Raji (cell line): Measurements from ENCODE around the gene BANK1.

Source experiments
- POLR2A ChIP-seq: IDR thresholded peaks from 2 replicates; pipeline ENCODE4 v1.6.1; 2011; ENCODE audit warnings: low read depth, low read length, control low read depth; ENCODE audit not compliant: insufficient read depth

BANK1 gene, protein sequence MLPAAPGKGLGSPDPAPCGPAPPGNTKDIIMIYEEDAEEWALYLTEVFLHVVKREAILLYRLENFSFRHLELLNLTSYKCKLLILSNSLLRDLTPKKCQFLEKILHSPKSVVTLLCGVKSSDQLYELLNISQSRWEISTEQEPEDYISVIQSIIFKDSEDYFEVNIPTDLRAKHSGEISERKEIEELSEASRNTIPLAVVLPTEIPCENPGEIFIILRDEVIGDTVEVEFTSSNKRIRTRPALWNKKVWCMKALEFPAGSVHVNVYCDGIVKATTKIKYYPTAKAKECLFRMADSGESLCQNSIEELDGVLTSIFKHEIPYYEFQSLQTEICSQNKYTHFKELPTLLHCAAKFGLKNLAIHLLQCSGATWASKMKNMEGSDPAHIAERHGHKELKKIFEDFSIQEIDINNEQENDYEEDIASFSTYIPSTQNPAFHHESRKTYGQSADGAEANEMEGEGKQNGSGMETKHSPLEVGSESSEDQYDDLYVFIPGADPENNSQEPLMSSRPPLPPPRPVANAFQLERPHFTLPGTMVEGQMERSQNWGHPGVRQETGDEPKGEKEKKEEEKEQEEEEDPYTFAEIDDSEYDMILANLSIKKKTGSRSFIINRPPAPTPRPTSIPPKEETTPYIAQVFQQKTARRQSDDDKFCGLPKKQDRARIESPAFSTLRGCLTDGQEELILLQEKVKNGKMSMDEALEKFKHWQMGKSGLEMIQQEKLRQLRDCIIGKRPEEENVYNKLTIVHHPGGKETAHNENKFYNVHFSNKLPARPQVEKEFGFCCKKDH

GRCh38 chr4:101790521-101791181 lies at the start of gene BANK1:
Gene BANK1 (plus strand): TSS chr4:101790730. CDS start chr4:101790881, 151 bp downstream.
- TF ChIP-seq POLR2A, result 0 out of 2 replicates have a peak, but pooled peaks have one; percentile 23

- TF ChIP-seq POLR2A, result no peak
These were observed 36.8 kb upstream of the BANK1 start for GRCh38 chr4:101753721-101754120.

DNA sequence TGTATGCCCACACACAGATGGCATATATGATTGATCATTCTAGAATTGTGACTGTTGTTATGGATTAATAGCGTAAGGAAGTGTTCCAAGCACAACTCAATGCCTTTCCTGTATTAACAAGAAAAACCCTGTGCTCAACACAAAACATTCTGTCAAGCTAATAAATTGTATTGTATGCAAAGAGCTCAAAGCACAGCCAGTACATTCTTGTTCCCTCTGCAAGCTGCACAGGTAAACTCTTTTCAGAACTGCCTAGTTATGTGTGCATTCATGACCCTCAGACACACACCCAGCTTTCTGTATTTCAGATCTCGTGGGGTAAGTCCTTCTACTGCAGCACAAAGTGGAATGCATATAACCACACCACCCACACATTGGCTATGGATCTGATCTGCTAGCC lies 34.3 kb upstream of the BANK1 start:
- no peak for TF ChIP-seq POLR2A

GRCh38 chr4:101761405-101761804 lies 29.1 kb upstream of the BANK1 start:
- no peak for TF ChIP-seq POLR2A

- no peak for TF ChIP-seq POLR2A
These were observed 28.5 kb upstream of the BANK1 start for GRCh38 chr4:101762025-101762424.

- no peak for TF ChIP-seq POLR2A
These were observed 28.0 kb upstream of the BANK1 start for GRCh38 chr4:101762534-101762933.

GRCh38 chr4:101763576-101763975 lies 27.0 kb upstream of the BANK1 start:
- no peak for TF ChIP-seq POLR2A

- TF ChIP-seq POLR2A, result no peak
These were observed 15.7 kb upstream of the BANK1 start for GRCh38 chr4:101774807-101775206.

DNA sequence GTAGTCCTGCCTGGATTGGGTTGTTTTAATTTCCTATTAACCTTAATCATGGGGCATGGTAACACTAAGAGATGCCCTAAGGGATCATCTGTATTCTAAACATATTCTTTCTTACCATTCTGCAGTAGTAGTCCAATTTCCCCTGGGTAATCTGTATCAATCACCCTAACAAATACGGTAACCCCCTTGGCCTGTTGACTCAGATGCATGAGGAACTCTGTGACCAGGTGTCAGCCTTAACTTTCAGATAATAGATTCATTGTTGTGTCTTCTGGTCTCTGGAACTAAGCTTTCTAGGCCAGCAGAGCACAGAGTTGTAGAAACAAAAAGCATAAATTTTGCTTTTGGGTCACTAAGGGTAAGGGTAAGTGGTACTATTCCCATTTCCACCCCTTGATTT lies 13.1 kb upstream of the BANK1 start:
- no peak for TF ChIP-seq POLR2A

DNA sequence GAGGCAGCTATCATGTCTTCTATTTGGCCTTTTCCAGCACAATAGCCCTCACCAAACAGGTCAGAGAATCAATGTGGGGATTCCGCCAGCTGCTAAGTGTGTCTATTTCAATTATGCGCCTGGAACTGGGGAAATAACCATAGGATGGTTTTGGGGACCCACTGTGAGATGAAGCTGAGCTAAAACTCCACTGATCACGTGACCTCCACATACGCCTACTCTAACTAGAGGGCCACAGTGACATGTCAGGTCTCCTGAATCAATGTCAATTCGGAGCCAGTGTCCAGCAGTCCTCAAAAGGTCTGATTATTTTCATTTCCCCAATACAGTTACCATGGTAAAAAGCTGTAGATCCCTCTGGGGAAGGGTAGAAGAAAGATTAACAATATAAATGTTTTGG lies 10.2 kb upstream of the BANK1 start:
- TF ChIP-seq POLR2A, result no peak

DNA sequence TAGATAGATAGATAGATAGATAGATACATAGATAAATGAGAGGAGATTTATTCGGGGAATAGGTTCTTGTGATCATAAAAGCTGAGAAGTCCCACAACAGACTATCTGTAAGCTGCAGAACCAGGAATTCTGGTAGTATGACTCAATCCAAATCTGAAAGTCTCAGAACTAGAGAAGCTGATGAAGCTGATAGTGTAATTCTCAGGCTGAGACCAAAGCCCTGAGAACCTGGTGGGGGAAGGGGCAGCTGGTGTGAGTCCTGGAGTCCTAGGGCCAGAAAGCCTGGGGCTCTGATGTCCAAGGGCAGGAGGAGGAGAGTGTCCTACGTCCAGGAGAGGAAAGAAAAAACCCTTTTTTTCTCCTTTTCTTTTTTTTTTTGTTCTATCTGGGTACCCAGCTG lies 8.0 kb upstream of the BANK1 start:
- no peak for TF ChIP-seq POLR2A

GRCh38 chr4:101784957-101785356 lies 5.6 kb upstream of the BANK1 start:
- no peak for TF ChIP-seq POLR2A

DNA sequence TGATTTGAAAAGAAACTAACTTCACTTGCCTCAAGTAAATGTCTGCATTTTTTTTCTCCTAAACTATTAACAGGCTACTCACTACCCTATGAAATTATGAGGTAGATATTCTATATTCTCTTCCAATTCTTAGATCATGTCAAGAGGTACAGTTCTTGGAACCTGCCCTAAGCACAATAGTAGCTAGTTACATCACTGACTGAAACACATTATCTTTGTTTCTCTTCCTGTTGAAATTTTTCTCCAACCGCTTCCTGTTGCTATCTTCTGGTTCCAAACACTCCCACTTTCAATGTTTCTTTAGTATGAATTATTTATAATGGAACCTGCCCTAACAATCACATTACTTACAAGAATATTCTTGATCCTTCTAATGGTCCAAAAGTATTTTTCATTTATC lies 5.0 kb upstream of the BANK1 start:
- no peak for TF ChIP-seq POLR2A

DNA sequence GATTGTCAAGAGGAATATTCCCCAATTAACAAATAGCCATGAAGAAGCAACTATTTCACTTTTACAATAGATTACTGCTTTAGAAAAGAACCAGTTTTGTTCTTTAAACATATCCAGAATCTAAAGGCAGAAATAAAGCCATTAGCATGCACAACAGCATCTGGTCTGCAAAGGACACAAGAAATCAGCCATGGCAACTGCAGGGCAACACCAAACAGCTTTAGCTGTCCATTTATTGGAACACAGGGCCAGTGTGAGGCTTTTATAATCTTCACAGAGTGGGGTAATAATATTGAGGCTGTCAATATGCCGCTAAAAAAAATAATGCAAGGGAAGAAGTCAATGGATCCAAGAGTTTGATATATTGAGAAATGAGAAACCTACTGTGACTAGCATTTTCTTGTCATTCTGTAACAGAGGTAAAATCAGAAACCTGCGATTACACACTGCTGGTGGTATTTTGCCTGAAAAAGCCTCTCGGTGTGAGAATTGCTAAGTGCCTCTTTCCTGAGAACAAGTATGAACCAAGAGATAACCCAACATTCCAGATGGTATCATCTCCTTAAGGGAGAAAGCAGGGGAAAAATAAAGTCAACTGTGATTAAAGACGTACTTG lies 2.7 kb upstream of the BANK1 start:
- TF ChIP-seq POLR2A, result no peak

- TF ChIP-seq POLR2A, result no peak
These were observed 640 bp downstream of the BANK1 start for GRCh38 chr4:101791182-101791558.

DNA sequence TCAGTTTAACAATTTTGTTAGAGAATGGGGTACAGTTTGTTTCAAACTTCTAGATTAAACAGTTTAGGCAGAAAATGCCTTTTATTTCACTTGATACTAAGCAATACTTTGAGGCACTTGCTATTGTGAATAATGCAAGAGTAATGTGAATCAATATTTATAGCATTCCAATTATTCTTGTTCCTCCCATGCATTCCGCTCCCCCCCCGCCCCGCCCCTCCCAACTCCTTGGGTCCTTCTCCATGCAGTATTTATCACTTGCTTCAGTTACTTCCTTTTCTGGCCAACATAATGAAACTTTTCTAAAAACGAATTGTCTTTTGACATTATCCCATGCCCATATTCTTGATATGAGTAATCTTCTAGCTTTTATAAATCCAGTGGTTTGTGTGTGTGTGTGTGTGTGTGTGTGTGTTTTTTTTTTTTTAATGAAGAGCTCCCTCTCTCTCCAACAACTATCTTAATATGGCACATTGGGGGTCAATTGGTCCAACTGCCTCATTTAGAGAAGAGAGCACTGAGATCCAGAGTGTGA lies 1.6 kb downstream of the BANK1 start:
- TF ChIP-seq POLR2A, result no peak

- no peak for TF ChIP-seq POLR2A
These were observed 2.9 kb downstream of the BANK1 start for GRCh38 chr4:101793397-101793796.
